Spleen (tissue), 3 donors: ENCODE data around the gene BEND3.

Experiments
- POLR2A ChIP-seq, 3 donors: fragments of 450-650 bp; IDR thresholded peaks; one replicate each; pipeline ENCODE4 v1.5.1; 2017; ENCODE audit warnings: antibody characterized with exemption in 3 of 3, mild to moderate bottlenecking in 1 of 3
- POLR2AphosphoS5 ChIP-seq, 3 donors: sonication (generic); formaldehyde crosslinking; IDR thresholded peaks; one replicate each; pipeline ENCODE4 v1.5.1; 2017; ENCODE audit warnings: antibody characterized with exemption in 3 of 3

GRCh38 chr6:107083047-107083768, 32.1 kb downstream of the BEND3 start:
- TF ChIP-seq POLR2A (IDR thresholded peaks at IDR 0.05), result no peak
- no peak for TF ChIP-seq POLR2AphosphoS5 (IDR thresholded peaks at IDR 0.05)
